Measurements from ENCODE around the gene ABCB9.

Gene ABCB9

GRCh38 chr12:122977655-122978392 lies 11.6 kb upstream of the ABCB9 start:
- Histone ChIP-seq H3K36me3 (replicated peaks) (no peaks in the 10 kb centered on the region), H3K27ac (no peak overlapping the region), H3K27me3 (replicated peaks) (no peaks in the 10 kb centered on the region), H3K4me3 (ENCODE audit: low read depth, low read length) (no peak overlapping the region)
- no peak for TF ChIP-seq CTCF (IDR thresholded peaks at IDR 0.05; ENCODE audit: low read depth, low read length, missing control alignments)
- in situ Hi-C loops (cut with HindIII; ENCODE audit: low pct_ligation_motif_present, low sequenced_read_pairs) = no loop called here
- no peak for DNase-seq

DNA sequence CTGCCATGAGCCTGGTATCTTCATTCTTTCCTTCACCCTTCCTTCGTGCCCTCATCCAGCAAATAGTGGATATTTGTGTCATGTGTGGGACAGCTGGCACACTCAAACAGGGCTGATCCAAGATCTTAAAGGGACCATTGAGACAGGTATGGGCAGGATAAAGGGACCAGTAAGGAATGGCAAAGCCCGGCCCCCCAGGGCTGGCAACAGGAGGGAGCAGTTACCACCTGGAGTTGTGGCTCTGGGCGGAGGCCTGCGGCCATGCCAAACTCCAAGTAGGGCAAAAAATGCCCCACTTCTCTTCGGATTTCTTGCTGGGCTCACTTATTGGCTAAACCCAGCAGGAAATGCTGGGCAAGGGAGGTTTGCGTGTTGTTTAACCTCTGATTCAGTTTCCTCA lies 10.9 kb upstream of the ABCB9 start:
- Histone ChIP-seq H3K27me3 (replicated peaks) (no peaks in the 10 kb centered on the region), H3K4me3 (ENCODE audit: low read depth, low read length) (no peak overlapping the region), H3K27ac (no peak overlapping the region), H3K36me3 (replicated peaks) (no peaks in the 10 kb centered on the region)
- DNase-seq = no peak
- in situ Hi-C loops (cut with HindIII; ENCODE audit: low pct_ligation_motif_present, low sequenced_read_pairs) = no loop called here
- no peak for TF ChIP-seq CTCF (IDR thresholded peaks at IDR 0.05; ENCODE audit: low read depth, low read length, missing control alignments)

- no peaks in the 10 kb centered on the region for H3K27me3 ChIP-seq (replicated peaks)
- in situ Hi-C loops (cut with HindIII; ENCODE audit: low pct_ligation_motif_present, low sequenced_read_pairs) = no loop called here
- H3K36me3 ChIP-seq (replicated peaks) = no peaks in the 10 kb centered on the region
- TF ChIP-seq CTCF (IDR thresholded peaks at IDR 0.05; ENCODE audit: low read depth, low read length, missing control alignments) = no peak
- no peak overlapping the region for H3K4me3 ChIP-seq (ENCODE audit: low read depth, low read length)
- H3K27ac ChIP-seq = no peak overlapping the region
- DNase-seq = no peak
Observed at GRCh38 chr12:122976648-122976975, 10.3 kb upstream of the ABCB9 start.

GRCh38 chr12:122975790-122976647 lies 9.8 kb upstream of the ABCB9 start:
- Histone ChIP-seq H3K27ac (peak overlapping the region; percentile 90), H3K4me3 (ENCODE audit: low read depth, low read length) (peak overlapping the region; percentile 95), H3K27me3 (replicated peaks) (no peaks in the 10 kb centered on the region), H3K36me3 (replicated peaks) (no peaks in the 10 kb centered on the region)
- no peak for TF ChIP-seq CTCF (IDR thresholded peaks at IDR 0.05; ENCODE audit: low read depth, low read length, missing control alignments)
- in situ Hi-C loops (cut with HindIII; ENCODE audit: low pct_ligation_motif_present, low sequenced_read_pairs) = no loop called here
- DNase-seq = no peak

GRCh38 chr12:122974892-122975789 lies 8.9 kb upstream of the ABCB9 start, which contains the start of gene OGFOD2:
OGFOD2 (plus strand) TSS chr12:122975244; CDS start chr12:122975252, 8 bp downstream.
- no peaks in the 10 kb centered on the region for H3K36me3 ChIP-seq (replicated peaks)
- H3K27ac ChIP-seq = peak within 1 kb of the TSS; percentile 90
- in situ Hi-C loops (cut with HindIII; ENCODE audit: low pct_ligation_motif_present, low sequenced_read_pairs) = no loop called here
- TF ChIP-seq CTCF (IDR thresholded peaks at IDR 0.05; ENCODE audit: low read depth, low read length, missing control alignments) = no peak
- DNase-seq = peak; percentile 85
- H3K27me3 ChIP-seq (replicated peaks) = no peaks in the 10 kb centered on the region
- H3K4me3 ChIP-seq (ENCODE audit: low read depth, low read length) = peak within 1 kb of the TSS; percentile 95
